RWPE2 (cell line): ENCODE data around the gene LRP10.
A peak's percentile ranks its signal among the peaks of the same experiment; 100 is the strongest.
"Not testable (repeated sequence)": the region's sequence is repeated elsewhere in the genome, so short reads cannot be mapped to it uniquely, and the experiment has no call there.

Experiments used
- ATAC-seq: fragments of 200-7000 bp; cut with Tn5 transposase; 3 replicates; pipeline ENCODE4 v1.9.1; 2021; ENCODE audit warnings: low read depth
- DNase-seq: peaks from one replicate; pipeline ENCODE4 v3.0.0-alpha.2; 2020; ENCODE audit warnings: low spot score
- H3K27ac ChIP-seq: fragments of 450-650 bp; 2 replicates; pipeline ENCODE4 v1.5.1; 2017; ENCODE audit warnings: mild to moderate bottlenecking; ENCODE audit not compliant: poor library complexity, severe bottlenecking
- H3K27me3 ChIP-seq: fragments of 250-450 bp; sonication (Bioruptor Pico); 2 replicates; pipeline ENCODE4 v1.5.1; 2021; ENCODE audit warnings: mild to moderate bottlenecking, moderate library complexity; ENCODE audit not compliant: insufficient read depth, poor library complexity, severe bottlenecking
- H3K36me3 ChIP-seq: fragments of 250-450 bp; sonication (Bioruptor Pico); 2 replicates; pipeline ENCODE4 v1.5.1; 2020; ENCODE audit warnings: low read depth, mild to moderate bottlenecking, moderate library complexity
- H3K4me1 ChIP-seq: fragments of 250-450 bp; sonication (Bioruptor Pico); 2 replicates; pipeline ENCODE4 v1.5.1; 2021; ENCODE audit warnings: mild to moderate bottlenecking, moderate library complexity; ENCODE audit not compliant: insufficient read depth, poor library complexity, severe bottlenecking
- H3K4me3 ChIP-seq: fragments of 250-450 bp; sonication (Bioruptor Pico); 2 replicates; pipeline ENCODE4 v1.5.1; 2021; ENCODE audit warnings: mild to moderate bottlenecking, moderate library complexity; ENCODE audit not compliant: severe bottlenecking
- H3K9me3 ChIP-seq: fragments of 250-450 bp; sonication (Bioruptor Pico); 2 replicates; pipeline ENCODE4 v1.5.1; 2021; ENCODE audit warnings: mild to moderate bottlenecking, moderate library complexity; ENCODE audit not compliant: severe bottlenecking
- CTCF ChIP-seq: fragments of 450-650 bp; IDR thresholded peaks from one replicate; pipeline ENCODE4 v1.5.1; 2017; ENCODE audit warnings: mild to moderate bottlenecking, moderate library complexity; ENCODE audit not compliant: poor library complexity, severe bottlenecking

Gene LRP10

DNA sequence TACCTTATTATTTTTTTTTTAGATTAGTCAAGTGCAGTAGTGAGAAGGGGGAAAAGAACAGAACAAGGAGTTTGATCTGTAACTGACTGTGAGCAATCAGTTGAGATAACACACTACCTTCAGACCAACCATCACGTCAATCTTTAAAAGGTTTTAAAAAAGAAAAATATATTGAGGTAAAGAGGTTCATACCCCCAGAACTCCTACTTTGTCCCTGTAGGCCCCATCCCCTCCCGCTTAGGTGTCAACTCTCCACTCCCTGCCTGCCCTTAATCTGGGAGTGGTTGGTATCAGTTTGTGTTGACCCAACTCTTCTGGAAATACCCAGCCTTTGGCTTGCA, 19.0 kb upstream of the LRP10 start:
- DNase-seq (peak; percentile 28), ATAC-seq (no peak)
- H3K27me3 ChIP-seq: no peaks in the 10 kb centered on the region
- no peaks in the 10 kb centered on the region for H3K36me3 ChIP-seq
- H3K9me3 ChIP-seq: no peaks in the 10 kb centered on the region
- H3K4me3 ChIP-seq: no peak overlapping the region
- H3K27ac ChIP-seq: peak overlapping the region; percentile 97
- H3K4me1 ChIP-seq: peaks cover 54% of the 10 kb centered on the region
- TF ChIP-seq CTCF: no peak

GRCh38 chr14:22852940-22853767, 18.4 kb upstream of the LRP10 start:
- H3K36me3 ChIP-seq: no peaks in the 10 kb centered on the region

GRCh38 chr14:22854296-22854695, 17.2 kb upstream of the LRP10 start:
- H3K36me3 ChIP-seq, H3K9me3 ChIP-seq, ATAC-seq, H3K4me3 ChIP-seq, H3K27me3 ChIP-seq, H3K27ac ChIP-seq: not testable (repeated sequence)
- peak; percentile 11 for DNase-seq
- H3K4me1 ChIP-seq: peaks cover 37% of the 10 kb centered on the region

More at GRCh38 chr14:22852940-22853767, 18.4 kb upstream of the LRP10 start:
- Histone ChIP-seq H3K4me1 (peaks cover 48% of the 10 kb centered on the region), H3K4me3 (peak overlapping the region; percentile 15), H3K27ac (peak overlapping the region; percentile 97), H3K9me3 (no peaks in the 10 kb centered on the region), H3K27me3 (no peaks in the 10 kb centered on the region)
- ATAC-seq (peak; percentile 44), DNase-seq (peak; percentile 85)
- TF ChIP-seq CTCF: peak; percentile 99

- DNase-seq: peak; percentile 19
- Histone ChIP-seq H3K4me1 (peaks cover 28% of the 10 kb centered on the region), H3K27ac (no peak overlapping the region), H3K27me3 (no peaks in the 10 kb centered on the region), H3K36me3 (no peaks in the 10 kb centered on the region), H3K4me3 (no peak overlapping the region), H3K9me3 (no peaks in the 10 kb centered on the region)
- no peak for TF ChIP-seq CTCF
- ATAC-seq: no peak
These were observed 16.4 kb upstream of the LRP10 start for GRCh38 chr14:22854963-22855724.

DNA sequence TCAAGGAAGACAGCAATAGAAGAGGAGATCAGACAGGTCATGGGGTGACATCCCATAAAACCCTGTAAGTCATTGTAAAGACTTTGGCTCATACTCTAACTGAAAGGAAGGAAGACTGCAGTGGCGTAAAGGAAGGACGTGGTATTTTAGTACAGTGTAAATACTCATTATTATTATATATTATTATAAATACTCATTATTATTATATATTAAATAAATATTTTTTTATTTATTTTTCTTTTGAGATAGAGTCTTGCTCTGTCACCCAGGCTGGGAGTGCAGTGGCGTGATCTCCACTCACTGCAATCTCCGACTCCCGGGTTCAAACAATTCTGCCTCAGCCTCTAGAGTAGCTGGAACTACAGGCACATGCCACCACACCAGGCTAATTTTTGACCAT, 15.1 kb upstream of the LRP10 start:
- DNase-seq (no peak), ATAC-seq (no peak)
- Histone ChIP-seq H3K9me3 (no peaks in the 10 kb centered on the region), H3K4me1 (peaks cover 15% of the 10 kb centered on the region), H3K4me3 (no peak overlapping the region), H3K36me3 (no peaks in the 10 kb centered on the region), H3K27ac (no peak overlapping the region), H3K27me3 (no peaks in the 10 kb centered on the region)
- TF ChIP-seq CTCF: no peak

DNA sequence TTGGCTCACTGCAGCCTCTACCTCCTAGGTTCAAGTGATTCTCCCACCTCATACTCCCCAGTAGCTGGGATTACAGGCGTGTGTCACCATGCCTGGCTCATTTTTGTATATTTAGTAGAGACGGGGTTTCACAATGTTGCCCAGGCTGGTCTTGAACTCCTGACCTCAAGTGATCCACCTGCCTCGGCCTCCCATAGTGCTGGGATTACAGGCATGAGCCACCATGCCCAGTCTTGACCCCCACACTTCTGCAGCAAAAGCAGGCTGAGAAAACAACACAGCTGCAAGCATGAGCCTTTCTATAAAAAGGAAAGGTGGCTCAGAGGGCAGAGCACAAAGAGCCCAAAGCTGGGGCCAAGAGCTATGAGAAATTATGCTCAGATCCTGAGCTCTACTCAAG, 11.2 kb upstream of the LRP10 start:
- ATAC-seq, H3K4me3 ChIP-seq, H3K9me3 ChIP-seq, H3K4me1 ChIP-seq, H3K27ac ChIP-seq, H3K36me3 ChIP-seq, H3K27me3 ChIP-seq: not testable (repeated sequence)
- DNase-seq: peak; percentile 9
